NCI-H1417 (cell line): ENCODE results near the gene RPS6KB2.
"Not testable (repeated sequence)": the region's sequence is repeated elsewhere in the genome, so short reads cannot be mapped to it uniquely, and the experiment has no call there.

Experiments
- DNase-seq, 3 experiments: peaks; one replicate each; lab custom pipeline; 2025; lab: John Stamatoyannopoulos, UW

Gene RPS6KB2

GRCh38 chr11:67466962-67467771 lies 38.9 kb downstream of the RPS6KB2 start:
- peak in 1 of 3 experiments; percentile 17 for DNase-seq

DNA sequence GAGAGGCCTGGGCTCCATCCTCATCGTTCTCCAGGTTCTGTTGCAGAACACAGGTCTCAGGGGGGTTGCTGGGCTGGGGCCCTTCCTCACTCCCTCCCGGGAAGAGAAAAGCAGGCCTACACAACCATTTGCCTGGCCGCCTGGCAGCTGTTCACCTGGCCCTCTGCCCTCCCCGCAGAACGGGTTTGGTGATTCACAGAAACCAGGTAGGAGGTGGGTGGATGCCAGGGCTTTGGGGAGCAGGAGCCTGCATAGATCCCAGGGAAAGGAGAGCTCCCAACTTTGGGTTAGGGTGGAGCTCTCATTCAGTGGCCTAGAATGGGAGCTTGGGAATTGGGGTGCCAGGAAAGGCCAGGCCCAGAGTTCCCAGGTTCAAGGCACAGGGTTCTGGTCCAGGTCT lies 39.8 kb downstream of the RPS6KB2 start:
- DNase-seq, result peak in 2 of 3 experiments; percentile 30 to 46

DNA sequence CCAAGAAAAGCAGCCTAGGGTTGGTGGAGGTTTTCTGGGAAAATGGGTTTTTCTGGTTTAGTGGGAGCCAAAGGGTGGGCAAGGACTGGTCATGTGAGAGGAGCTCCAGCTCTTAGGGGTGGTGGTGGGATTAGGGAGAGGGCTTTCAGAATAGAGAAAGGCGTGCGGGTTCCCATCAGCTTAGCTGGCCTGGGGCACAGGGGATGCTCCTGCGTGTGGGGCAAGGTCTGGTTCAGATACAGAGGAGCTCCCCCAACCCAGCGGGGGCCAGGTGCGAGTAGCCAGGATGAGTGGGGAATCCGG lies 40.1 kb downstream of the RPS6KB2 start:
- DNase-seq, result no peak

DNA sequence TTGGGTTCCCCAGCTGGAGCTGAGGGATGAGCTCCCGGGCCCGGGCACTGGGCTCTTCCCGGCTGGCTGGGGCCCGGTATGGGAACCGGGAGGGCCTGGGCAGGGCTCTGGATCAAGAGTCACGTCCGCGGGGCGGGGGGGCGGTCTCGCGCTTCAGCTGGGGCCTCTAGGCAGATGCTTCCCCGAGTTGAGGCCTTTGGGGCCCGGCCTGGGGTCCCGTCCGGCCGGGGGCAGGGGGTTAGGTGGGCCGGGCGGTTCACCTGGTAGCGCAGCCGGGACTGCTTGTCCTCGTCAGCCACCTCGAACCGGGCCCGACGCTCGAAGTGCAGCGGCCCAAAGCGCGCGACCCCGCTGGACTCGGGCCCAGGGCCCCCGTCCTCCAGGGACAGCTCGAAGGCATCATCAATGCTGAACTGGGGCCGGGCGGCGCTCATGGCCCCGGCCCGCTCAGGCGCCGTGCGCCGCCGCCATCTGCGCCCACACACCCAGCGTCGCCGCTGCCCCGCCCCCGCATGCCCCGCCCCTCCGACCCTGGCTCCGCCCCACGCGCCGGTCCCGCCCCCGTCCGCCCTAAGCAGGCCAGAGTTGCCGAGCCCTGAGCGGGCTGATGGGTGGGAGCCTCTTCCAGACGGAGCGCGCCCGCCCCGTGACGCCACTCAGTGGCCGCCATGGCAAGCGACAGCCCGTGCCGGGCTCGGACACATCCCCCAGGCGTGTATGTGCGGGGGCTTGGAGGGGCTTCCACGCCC lies 40.6 kb downstream of the RPS6KB2 start, which contains the start of gene TMEM134:
TMEM134 (minus strand) TSS at position 493 of the 749 bp plus-strand sequence; CDS start at position 434, 59 bp downstream.
- peak; percentile 85 to 93 (median 89) for DNase-seq

DNA sequence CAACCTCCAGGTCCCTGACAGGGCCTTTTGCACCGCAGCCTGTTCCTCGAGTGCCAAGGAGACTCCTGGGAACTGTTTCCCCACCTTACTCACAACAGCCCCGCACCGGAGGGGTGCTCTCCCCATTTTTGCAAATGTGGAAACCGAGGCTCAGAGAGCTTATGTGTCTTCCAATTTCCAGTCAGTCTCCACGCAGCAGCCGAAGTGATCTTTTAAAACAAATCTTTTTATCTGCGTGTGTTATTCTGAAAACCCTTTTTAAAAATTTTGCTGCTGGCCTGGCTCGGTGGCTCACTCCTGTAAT lies 41.2 kb downstream of the RPS6KB2 start:
- no peak for DNase-seq

DNA sequence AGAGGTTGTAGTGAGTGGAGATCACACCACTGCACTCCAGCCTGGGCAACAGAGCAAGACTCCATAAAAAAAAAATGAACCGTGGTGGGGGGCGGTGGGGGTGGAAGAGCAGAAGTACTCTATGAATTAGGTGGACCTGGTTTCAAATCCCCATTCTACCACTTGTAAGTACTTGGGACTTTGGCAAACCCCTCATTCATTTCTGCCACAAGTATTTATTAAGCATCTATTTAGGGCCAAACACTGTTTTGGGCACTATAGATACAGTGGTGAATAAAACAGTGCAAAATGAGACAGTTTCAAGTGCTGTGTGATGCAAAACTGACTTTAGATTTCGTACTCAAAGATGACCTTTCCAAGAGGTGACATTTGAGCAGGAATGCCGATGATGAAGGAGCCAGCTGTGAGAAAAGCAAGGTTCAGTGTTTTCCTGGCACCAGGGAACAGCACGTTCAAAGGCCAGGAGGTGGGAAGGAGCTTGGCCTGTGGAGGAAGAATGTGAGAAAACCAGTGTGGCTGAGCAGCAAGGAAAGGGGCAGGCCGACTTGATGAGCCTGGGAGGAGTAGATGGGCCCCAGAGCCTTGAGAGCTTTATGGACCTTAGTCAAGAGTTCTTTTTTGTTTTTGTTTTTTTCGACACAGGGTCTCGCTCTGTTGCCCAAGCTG lies 42.2 kb downstream of the RPS6KB2 start:
- DNase-seq, result no peak

DNA sequence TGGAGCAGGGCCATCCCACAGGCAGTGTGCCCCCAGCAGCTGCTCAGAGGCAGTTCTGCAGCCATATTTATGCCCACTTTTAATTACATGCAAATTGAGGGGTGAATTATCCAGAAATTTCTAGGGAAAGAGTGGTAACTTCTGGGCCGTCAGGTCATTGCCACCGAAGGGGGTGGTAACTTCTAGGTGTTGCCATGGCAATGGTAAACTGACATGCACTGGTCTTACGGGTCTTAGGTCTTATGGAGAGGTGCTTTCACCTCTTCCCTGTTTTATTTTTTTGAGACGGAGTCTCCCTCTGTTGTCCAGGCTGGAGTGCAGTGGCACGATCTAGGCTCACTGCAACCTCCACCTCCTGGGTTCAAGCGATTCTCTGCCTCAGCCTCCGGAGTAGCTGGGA lies 44.6 kb downstream of the RPS6KB2 start:
- DNase-seq, result no peak

- DNase-seq, result not testable (repeated sequence)
Measured at GRCh38 chr11:67476692-67477091, 48.4 kb downstream of the RPS6KB2 start.

DNA sequence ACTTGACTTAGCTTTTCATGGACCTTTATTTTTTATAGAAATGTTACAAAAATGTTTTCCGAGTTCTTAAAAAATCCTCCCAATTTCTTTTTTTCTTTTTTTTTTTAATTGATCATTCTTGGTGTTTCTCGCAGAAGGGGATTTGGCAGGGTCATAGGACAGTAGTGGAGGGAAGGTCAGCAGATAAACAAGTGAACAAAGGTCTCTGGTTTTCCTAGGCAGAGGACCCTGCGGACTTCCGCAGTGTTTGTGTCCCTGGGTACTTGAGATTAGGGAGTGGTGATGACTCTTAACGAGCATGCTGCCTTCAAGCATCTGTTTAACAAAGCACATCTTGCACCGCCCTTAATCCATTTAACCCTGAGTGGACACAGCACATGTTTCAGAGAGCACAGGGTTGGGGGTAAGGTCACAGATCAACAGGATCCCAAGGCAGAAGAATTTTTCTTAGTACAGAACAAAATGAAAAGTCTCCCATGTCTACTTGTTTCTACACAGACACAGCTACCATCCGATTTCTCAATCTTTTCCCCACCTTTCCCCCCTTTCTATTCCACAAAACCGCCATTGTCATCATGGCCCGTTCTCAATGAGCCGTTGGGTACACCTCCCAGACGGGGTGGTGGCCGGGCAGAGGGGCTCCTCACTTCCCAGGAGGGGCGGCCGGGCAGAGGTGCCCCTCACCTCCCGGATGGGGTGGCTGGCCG lies 49.2 kb downstream of the RPS6KB2 start:
- not testable (repeated sequence) for DNase-seq

DNA sequence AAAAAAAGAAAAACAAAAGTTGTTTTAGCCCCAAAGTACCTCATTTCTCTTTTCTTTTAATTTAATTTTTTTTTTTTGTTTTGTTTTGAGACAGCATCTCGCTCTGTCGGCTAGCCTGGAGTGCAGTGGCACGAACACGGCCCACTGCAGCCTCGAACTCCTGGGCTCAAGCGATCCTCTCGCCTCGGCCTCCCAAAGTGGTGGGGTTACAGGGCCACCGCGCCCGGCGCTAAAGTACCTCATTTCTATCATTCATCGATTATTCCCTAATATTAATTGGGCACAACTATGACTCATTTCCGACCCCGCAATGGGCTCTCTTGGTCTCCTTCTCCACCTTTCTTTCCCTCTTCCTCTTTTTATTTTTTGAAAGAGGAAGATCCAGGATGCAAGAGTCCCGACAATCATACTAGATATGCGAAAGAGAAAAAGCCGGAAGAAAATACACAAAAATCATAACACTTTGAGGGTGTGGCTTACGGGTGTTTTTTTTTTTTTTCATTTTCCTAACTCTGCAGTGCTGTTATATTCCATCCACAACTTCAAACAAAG lies 54.1 kb downstream of the RPS6KB2 start:
- no peak for DNase-seq

- DNase-seq, result peak; percentile 98 to 99 (median 99)
Measured at GRCh38 chr11:67482827-67483798, 54.8 kb downstream of the RPS6KB2 start, which contains the start of gene AIP. TSS of gene AIP (plus strand) at chr11:67483026. CDS start at chr11:67483159, 133 bp downstream.

DNA sequence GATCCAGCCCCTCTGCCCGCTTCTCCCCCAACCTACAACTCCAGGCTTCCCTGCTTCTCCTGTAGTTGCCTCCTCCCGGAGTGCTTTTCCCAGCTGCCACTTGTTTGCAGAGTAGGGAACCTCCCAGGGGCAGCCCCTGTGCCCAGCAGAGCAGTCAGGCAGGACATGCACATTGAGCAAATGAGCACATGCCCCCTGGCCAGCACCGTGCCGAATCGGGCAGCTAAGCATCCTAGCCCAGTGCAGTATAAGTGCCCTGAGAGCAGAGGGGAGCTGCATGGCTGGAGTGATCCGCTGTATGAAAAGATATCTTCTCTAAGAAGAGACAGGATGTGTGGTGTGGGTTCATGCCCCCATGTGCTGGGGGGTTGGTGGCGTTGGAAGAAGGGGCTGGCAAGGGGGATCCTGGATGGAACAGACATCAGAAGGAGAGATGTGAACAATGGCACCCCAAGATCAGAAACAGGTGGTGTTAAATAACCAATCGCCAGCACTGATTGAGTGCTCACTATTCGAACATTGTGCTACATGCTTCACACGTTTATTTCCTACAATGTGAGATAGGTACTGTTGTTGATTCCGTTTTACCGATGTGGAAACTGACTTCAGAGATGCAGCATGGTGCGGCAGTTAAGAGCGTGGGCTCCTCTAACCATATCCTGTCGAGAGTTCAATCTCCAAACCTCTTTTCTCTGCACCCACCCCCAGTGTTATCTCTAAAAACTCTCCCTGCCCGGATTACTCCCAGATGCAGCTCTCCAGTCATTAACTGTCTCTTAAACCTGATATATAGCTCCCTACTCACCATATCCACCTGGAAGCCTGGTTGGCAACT lies 55.8 kb downstream of the RPS6KB2 start:
- no peak for DNase-seq

- no peak for DNase-seq
Measured at GRCh38 chr11:67484847-67485311, 56.6 kb downstream of the RPS6KB2 start.
